Stimulated activated CD8-positive, alpha-beta memory T cell treated with anti-CD3 and anti-CD28 coated beads, Interleukin-12 subunit alpha, Interleukin-12 subunit beta, amount 100 ng/mL, for 1 hour (primary cell): ENCODE results near the gene ASB13.

Source experiments
- DNase-seq: peaks from one replicate; pipeline ENCODE4 v3.0.0-alpha.2; 2020; ENCODE audit warnings: low read depth

Gene ASB13

GRCh38 chr10:5666008-5666840 lies at the start of gene ASB13:
ASB13 (minus strand) TSS chr10:5666595; CDS start chr10:5666551, 44 bp downstream.
- DNase-seq, result no peak

- no peak for DNase-seq
Observed at GRCh38 chr10:5711642-5712041, 45.2 kb upstream of the ASB13 start.

- no peak for DNase-seq
Observed at GRCh38 chr10:5710859-5711258, 44.5 kb upstream of the ASB13 start.

GRCh38 chr10:5709865-5710264 lies 43.5 kb upstream of the ASB13 start:
- DNase-seq, result no peak

GRCh38 chr10:5708356-5708755 lies 42.0 kb upstream of the ASB13 start:
- DNase-seq, result no peak

- DNase-seq, result no peak
Observed at GRCh38 chr10:5698062-5698461, 31.7 kb upstream of the ASB13 start.

GRCh38 chr10:5697342-5697741 lies 30.9 kb upstream of the ASB13 start:
- no peak for DNase-seq

- no peak for DNase-seq
Observed at GRCh38 chr10:5694573-5694972, 28.2 kb upstream of the ASB13 start.

GRCh38 chr10:5692461-5693358 lies 26.3 kb upstream of the ASB13 start:
- peak; percentile 31 for DNase-seq

- no peak for DNase-seq
Observed at GRCh38 chr10:5691786-5692185, 25.4 kb upstream of the ASB13 start.

GRCh38 chr10:5688587-5688986 lies 22.2 kb upstream of the ASB13 start:
- DNase-seq, result no peak

- DNase-seq, result no peak
Observed at GRCh38 chr10:5685764-5686240, 19.4 kb upstream of the ASB13 start.

- DNase-seq, result peak; percentile 44
Observed at GRCh38 chr10:5684971-5685763, 18.8 kb upstream of the ASB13 start.

- peak; percentile 96 for DNase-seq
Observed at GRCh38 chr10:5684318-5684970, 18.0 kb upstream of the ASB13 start, which contains the start of gene TASOR2. TASOR2 (plus strand) TSS chr10:5684838; CDS start chr10:5720643, 35,805 bp downstream.

- DNase-seq, result no peak
Observed at GRCh38 chr10:5683065-5683464, 16.7 kb upstream of the ASB13 start.

- no peak for DNase-seq
Observed at GRCh38 chr10:5681930-5682329, 15.5 kb upstream of the ASB13 start.

GRCh38 chr10:5679606-5680005 lies 13.2 kb upstream of the ASB13 start:
- DNase-seq, result no peak

GRCh38 chr10:5679037-5679435 lies 12.6 kb upstream of the ASB13 start:
- DNase-seq, result no peak

GRCh38 chr10:5678397-5679036 lies 12.1 kb upstream of the ASB13 start:
- no peak for DNase-seq

- DNase-seq, result no peak
Observed at GRCh38 chr10:5670662-5671375, 4.4 kb upstream of the ASB13 start.
